ENCODE results near the gene ITCH.

DNA sequence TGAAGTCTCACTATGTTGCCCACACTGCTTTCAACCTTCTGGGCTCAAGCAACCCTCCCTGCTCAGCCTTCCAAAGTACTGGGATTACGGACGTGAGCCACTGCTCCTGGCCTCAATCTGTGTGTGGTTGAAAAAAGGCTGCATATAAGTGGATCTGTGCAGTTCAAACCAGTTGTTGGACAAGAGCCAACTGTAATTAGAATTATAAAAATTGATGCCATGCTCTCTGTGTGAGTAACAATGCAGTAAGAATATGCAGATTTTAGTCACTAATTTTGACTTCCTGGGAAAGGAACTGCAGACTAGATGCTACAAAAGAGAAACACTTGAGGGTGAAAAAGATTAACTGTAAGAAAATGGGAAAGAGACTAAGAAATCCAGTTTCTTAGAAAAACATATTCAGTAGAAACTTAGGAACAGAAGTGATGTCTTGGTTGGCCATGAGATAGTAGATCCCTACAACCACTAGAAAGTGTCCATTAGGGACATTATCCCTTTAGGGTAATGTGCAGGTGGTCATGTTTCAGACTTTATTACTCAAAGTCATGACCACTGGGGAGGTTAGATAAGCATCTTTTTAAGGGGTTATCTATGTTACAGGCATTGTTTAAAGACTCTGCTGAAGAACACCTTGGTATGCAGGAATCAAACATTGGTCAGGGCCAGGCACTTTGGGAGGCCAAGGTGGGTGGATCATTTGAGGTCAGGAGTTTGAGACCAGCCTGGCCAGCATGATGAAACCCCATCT is 26.3 kb downstream of the ITCH start:
- TF ChIP-seq, protein P1, sequence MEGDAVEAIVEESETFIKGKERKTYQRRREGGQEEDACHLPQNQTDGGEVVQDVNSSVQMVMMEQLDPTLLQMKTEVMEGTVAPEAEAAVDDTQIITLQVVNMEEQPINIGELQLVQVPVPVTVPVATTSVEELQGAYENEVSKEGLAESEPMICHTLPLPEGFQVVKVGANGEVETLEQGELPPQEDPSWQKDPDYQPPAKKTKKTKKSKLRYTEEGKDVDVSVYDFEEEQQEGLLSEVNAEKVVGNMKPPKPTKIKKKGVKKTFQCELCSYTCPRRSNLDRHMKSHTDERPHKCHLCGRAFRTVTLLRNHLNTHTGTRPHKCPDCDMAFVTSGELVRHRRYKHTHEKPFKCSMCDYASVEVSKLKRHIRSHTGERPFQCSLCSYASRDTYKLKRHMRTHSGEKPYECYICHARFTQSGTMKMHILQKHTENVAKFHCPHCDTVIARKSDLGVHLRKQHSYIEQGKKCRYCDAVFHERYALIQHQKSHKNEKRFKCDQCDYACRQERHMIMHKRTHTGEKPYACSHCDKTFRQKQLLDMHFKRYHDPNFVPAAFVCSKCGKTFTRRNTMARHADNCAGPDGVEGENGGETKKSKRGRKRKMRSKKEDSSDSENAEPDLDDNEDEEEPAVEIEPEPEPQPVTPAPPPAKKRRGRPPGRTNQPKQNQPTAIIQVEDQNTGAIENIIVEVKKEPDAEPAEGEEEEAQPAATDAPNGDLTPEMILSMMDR (IDR thresholded peaks at IDR 0.05), result no peak
- TF ChIP-seq POLR2A (IDR thresholded peaks at IDR 0.05), result no peak

Data from transverse colon (tissue), 3 donors.